NCI-H2196 (cell line): ENCODE measurements around the gene SEMA4A.
A peak's percentile ranks its signal among the peaks of the same experiment; 100 is the strongest.

Source experiments
- DNase-seq: peaks from one replicate; lab custom pipeline; 2025; ENCODE audit not compliant: unreplicated experiment; lab: John Stamatoyannopoulos, UW

SEMA4A gene

DNA sequence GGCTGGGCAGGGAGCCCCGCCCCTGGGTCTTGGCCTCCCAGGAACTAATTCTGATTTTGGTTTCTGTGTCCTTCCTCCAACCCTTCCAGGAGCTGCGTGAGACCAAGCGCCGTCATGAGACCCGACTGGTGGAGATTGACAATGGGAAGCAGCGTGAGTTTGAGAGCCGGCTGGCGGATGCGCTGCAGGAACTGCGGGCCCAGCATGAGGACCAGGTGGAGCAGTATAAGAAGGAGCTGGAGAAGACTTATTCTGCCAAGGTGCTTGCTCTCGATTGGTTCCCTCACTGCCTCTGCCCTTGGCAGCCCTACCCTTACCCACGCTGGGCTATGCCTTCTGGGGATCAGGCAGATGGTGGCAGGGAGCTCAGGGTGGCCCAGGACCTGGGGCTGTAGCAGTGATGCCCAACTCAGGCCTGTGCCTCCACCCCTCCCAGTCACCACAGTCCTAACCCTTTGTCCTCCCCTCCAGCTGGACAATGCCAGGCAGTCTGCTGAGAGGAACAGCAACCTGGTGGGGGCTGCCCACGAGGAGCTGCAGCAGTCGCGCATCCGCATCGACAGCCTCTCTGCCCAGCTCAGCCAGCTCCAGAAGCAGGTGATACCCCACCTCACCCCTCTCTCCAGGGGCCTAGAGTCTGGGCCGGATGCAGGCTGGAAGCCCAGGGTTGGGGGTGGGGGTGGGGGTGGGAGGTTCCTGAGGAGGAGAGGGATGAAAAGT lies 18.5 kb upstream of the SEMA4A start:
- no peak for DNase-seq

- no peak for DNase-seq
Observed at GRCh38 chr1:156135930-156136871, 17.2 kb upstream of the SEMA4A start.

DNA sequence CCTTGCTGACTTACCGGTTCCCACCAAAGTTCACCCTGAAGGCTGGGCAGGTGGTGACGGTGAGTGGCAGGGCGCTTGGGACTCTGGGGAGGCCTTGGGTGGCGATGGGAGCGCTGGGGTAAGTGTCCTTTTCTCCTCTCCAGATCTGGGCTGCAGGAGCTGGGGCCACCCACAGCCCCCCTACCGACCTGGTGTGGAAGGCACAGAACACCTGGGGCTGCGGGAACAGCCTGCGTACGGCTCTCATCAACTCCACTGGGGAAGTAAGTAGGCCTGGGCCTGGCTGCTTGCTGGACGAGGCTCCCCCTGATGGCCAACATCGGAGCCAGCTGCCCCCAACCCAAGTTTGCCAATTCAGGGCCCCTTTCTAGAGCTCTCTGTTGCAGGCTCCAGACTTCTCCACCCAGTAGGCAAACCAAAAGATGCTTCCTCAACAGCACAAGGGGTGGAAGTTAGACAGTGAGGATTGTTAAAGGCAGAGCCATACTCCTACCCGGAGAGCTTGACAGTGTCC lies 16.4 kb upstream of the SEMA4A start:
- DNase-seq, result no peak

- DNase-seq, result no peak
Observed at GRCh38 chr1:156138458-156138867, 14.9 kb upstream of the SEMA4A start.

DNA sequence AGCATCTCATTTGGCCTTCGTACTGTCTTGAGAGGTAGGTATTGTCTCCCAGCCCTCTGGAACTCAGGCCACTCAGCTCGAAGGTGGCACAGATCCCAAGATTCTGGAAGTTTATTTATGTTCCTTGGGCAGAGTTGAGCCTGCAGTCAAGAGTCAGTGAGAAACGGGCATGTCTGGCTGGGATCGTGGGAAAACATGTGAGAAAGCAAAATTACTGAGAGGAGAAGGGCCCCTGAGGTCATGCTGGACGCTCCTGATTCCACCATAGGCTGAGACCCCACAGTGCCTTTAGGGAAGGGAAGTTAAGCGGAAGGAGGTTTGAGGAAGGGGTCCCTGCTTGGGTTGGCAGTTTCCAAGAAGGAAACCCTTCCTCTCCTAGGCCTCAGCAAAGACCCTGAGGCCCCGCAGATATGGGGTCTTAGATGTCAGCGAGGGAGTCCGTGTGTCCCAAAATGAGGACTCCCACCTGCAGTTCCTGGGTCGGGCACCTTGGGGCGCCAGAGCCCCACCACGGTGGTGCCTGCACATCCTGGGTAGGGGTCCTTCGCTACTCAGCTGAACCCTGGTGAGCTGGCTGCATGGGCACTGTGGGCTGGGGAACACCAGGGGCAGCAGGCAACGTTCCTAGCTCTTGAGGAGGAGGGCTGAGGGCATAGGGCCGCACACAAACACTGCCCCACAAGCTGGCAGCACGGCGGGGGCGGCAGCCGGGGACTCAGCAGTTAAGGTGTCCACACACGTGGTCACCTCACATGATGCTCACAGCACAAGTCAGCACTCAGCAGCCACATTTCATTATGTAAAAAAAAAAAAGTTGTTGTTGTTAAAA lies 12.3 kb upstream of the SEMA4A start:
- no peak for DNase-seq

DNA sequence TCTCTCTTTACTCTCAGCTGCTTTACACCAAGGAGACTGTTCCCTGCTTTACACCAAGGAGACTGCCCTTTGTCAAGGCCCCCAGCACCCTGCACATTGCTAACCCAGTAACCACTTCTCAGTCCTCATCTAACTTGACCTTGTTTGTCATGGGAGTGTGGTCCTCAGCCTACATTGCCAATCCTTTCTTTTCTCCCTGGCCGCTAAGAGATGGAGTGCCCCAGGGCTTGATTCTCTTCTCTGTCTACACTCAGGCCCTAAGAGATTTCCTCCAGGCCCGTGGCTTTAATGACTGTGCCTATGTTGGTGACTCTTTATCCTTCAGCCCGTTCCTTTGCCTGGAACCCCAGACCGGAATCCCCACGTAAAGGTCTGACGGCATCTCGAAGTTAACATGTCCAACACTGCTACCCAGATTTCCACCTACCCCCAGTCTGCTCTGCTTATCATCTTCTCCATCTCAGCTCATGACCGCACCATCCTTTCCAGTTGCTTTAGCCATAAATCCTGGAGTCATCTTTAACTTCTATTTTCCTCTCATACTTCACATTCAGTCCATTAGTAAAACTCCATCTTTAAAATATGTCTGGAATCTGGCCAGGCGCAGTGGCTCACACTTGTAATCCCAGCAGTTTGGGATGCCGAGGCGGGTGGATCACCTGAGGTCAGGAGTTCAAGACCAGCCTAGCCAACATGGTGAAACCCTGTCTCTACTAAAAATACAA lies 9.5 kb upstream of the SEMA4A start:
- DNase-seq, result no peak

- DNase-seq, result no peak
Observed at GRCh38 chr1:156144742-156145141, 8.6 kb upstream of the SEMA4A start.

DNA sequence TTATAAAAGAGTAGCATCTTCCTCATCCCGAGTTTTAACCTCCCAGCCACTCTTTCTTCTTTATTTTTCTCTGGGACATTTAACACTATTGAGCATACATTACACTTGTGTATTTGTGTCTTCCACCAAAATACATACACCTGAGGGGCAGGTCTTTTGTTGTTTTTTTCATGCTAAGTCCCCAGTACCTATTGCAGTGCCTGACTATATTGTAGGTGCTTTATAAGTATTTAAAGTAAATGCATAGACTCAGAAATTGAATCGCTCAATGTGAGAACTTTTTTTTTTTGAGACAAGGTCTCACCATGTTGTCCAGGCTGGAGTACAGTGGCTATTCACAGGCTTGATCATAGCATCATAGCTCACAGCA lies 7.8 kb upstream of the SEMA4A start:
- DNase-seq, result no peak

- DNase-seq, result peak; percentile 91
Observed at GRCh38 chr1:156146020-156146768, 7.2 kb upstream of the SEMA4A start.

DNA sequence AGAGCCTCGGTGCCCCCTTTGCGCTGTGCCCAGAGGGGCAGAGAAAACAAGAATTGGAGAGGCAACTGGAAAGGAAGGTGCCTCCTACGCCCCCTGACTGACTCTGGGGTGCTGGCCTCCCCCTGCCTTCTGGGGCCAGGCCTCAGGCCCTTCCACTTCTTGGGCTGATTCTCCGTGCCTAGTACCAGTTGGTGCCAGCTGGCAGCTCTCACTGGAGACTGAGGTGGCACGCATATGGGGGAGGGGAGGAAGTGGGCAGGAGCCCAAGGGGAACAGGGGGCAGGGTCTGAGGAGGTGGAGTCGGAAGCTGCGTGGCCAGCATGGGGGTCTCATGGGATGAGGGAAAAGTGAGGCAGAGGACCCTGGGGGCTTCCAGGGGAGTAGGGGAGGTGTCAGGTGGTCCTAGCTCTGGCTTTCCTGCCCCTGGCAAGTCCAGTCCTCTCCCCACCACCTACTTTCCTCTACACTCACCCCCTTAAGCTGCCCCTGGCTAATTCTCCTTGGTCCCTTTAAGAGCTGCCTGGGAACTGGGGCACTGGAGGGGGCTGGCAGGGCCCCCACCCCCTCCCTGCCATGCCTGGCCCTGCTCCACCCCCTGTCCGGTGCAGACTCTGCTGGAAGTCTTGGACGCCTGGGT lies 6.5 kb upstream of the SEMA4A start:
- no peak for DNase-seq

DNA sequence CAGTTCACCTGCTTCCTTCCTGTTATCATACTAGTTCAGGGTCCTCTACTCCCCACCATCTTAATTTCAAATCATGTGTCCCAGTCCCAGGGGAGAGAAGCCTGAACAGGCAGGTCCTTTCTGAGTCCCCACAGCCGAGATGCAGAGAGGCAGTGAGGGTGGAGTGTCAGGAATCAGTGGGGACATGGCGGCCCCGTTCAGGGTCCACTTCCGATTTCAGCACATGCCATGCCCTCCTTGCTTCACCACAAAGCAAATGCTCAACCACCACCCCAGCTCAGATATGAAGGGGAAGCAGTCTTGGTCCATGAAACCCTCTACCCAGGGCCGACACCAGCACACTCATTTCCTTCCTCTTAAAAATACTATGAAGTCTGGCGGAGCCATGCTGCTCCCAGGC lies 5.2 kb upstream of the SEMA4A start:
- no peak for DNase-seq

GRCh38 chr1:156149374-156150332 lies 3.7 kb upstream of the SEMA4A start:
- no peak for DNase-seq

DNA sequence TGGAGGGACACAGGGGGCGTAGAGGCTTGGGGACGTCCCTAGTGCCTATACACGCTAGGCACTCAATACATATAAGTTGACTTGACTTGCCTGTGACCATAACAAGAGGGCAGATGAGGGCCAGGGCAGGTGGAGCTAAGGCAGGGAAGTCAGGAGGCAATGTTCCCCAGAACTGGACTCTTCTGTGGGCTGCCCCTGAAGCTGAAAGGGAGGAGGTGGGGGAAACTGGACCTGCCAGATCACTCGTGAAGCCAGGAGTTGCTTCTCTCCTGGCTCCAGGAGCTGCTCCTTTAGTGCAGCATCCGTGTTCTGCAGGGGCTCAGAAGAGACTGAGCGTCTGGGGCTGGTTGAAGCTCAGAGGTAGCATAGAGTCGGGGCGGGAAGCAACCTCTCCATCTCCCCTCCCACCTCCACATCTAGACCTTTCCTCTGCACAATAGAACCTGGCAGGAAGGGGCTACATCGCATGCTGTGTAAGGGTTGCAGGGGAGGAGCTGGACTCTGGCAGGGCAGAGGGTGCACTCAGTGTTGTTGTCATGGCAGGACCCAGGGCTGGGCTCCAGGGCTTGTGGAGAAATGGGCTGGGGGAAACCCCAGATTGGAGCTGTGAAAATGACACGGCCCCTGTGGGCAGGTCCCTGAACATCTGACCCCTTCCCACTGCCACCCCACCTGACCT lies 2.9 kb upstream of the SEMA4A start:
- no peak for DNase-seq

DNA sequence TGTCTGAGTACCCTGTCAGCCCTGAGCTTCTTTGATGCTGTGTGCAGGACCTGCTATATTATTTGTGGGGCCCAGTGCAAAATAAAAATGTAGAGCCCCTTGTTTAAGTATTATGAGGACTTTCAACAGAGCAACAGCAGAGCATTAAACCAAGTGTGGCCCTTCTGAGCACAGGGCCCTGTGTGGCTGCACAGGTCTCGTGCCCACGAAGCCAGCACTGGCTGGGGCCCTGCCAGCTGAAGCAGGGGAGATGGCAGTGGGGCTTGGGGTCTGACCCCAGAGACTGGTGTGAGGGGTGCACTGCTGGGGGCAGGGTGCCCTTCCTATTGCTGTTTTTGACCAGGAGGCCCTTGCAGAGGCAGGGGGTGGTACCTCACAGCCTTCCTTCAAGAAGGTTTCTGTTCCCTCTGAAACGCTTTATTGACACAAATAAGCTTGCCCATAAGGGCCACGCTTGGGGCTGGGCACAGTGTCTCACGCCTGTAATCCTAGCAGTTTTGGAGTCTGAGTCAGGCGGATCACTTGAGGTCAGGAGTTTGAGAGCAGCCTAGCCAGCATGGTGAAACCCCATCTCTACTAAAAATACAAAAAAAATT lies 2.2 kb upstream of the SEMA4A start:
- DNase-seq, result no peak

GRCh38 chr1:156152628-156153027 lies 757 bp upstream of the SEMA4A start:
- DNase-seq, result no peak

GRCh38 chr1:156154317-156154749 lies 948 bp downstream of the SEMA4A start:
- no peak for DNase-seq
